IPS DF 4.7 (cell line): ENCODE results near the gene TMEM98.
"Not testable (repeated sequence)": the region's sequence is repeated elsewhere in the genome, so short reads cannot be mapped to it uniquely, and the experiment has no call there.

Source experiments
- DNase-seq: peaks from one replicate; pipeline ENCODE4 v3.0.0-alpha.2; 2013; ENCODE audit warnings: low spot score; ENCODE audit errors: extremely low read depth

Gene TMEM98

GRCh38 chr17:32941419-32942032, 13.6 kb downstream of the TMEM98 start:
- no peak for DNase-seq

- DNase-seq: no peak
Measured at GRCh38 chr17:32943206-32943605, 15.3 kb downstream of the TMEM98 start.

- DNase-seq: no peak
Measured at GRCh38 chr17:32943647-32944191, 15.8 kb downstream of the TMEM98 start.

- no peak for DNase-seq
Measured at GRCh38 chr17:32944248-32945020, 16.5 kb downstream of the TMEM98 start.

- DNase-seq: no peak
Measured at GRCh38 chr17:32946375-32947135, 18.6 kb downstream of the TMEM98 start.

GRCh38 chr17:32947736-32948135, 19.8 kb downstream of the TMEM98 start:
- no peak for DNase-seq

- DNase-seq: no peak
Measured at GRCh38 chr17:32949181-32949580, 21.2 kb downstream of the TMEM98 start.

GRCh38 chr17:32952491-32952890, 24.5 kb downstream of the TMEM98 start:
- not testable (repeated sequence) for DNase-seq

- no peak for DNase-seq
Measured at GRCh38 chr17:32953045-32953444, 25.1 kb downstream of the TMEM98 start.

- DNase-seq: no peak
Measured at GRCh38 chr17:32953857-32954256, 25.9 kb downstream of the TMEM98 start.

GRCh38 chr17:32954477-32954876, 26.5 kb downstream of the TMEM98 start:
- no peak for DNase-seq

- no peak for DNase-seq
Measured at GRCh38 chr17:32955155-32955554, 27.2 kb downstream of the TMEM98 start.

GRCh38 chr17:32956240-32956970, 28.5 kb downstream of the TMEM98 start:
- no peak for DNase-seq

GRCh38 chr17:32958418-32958817, 30.5 kb downstream of the TMEM98 start:
- DNase-seq: no peak

GRCh38 chr17:32960815-32961214, 32.9 kb downstream of the TMEM98 start:
- DNase-seq: no peak

- no peak for DNase-seq
Measured at GRCh38 chr17:32962320-32962711, 34.4 kb downstream of the TMEM98 start.

- DNase-seq: no peak
Measured at GRCh38 chr17:32964541-32964940, 36.6 kb downstream of the TMEM98 start.

- DNase-seq: not testable (repeated sequence)
Measured at GRCh38 chr17:32969231-32969630, 41.3 kb downstream of the TMEM98 start.

- no peak for DNase-seq
Measured at GRCh38 chr17:32970281-32970680, 42.3 kb downstream of the TMEM98 start.

GRCh38 chr17:32971171-32971570, 43.2 kb downstream of the TMEM98 start:
- no peak for DNase-seq

- DNase-seq: no peak
Measured at GRCh38 chr17:32976131-32976530, 48.2 kb downstream of the TMEM98 start.
